HL-60 (cell line): ENCODE data around the gene GALNT1.

Experiments used
- GABPA ChIP-seq: IDR thresholded peaks from 2 replicates; pipeline ENCODE4 v1.6.1; 2012; ENCODE audit warnings: low read depth
- POLR2AphosphoS5 ChIP-seq: IDR thresholded peaks from 2 replicates; pipeline ENCODE4 v1.6.1; 2012; ENCODE audit warnings: low read depth
- SPI1 ChIP-seq: IDR thresholded peaks from 2 replicates; pipeline ENCODE4 v1.6.1; 2012; ENCODE audit warnings: low read depth, mild to moderate bottlenecking, borderline replicate concordance
- TF ChIP-seq, protein P1 (sequence below): IDR thresholded peaks from 2 replicates; pipeline ENCODE4 v1.6.1; 2012; ENCODE audit warnings: low read depth; ENCODE audit not compliant: insufficient replicate concordance
- TF ChIP-seq, protein P2 (sequence below): IDR thresholded peaks from one replicate; pipeline ENCODE4 v1.5.1; 2011; ENCODE audit warnings: low read length, control low read depth, inconsistent platforms; ENCODE audit not compliant: insufficient read depth

- TF ChIP-seq, protein P1, sequence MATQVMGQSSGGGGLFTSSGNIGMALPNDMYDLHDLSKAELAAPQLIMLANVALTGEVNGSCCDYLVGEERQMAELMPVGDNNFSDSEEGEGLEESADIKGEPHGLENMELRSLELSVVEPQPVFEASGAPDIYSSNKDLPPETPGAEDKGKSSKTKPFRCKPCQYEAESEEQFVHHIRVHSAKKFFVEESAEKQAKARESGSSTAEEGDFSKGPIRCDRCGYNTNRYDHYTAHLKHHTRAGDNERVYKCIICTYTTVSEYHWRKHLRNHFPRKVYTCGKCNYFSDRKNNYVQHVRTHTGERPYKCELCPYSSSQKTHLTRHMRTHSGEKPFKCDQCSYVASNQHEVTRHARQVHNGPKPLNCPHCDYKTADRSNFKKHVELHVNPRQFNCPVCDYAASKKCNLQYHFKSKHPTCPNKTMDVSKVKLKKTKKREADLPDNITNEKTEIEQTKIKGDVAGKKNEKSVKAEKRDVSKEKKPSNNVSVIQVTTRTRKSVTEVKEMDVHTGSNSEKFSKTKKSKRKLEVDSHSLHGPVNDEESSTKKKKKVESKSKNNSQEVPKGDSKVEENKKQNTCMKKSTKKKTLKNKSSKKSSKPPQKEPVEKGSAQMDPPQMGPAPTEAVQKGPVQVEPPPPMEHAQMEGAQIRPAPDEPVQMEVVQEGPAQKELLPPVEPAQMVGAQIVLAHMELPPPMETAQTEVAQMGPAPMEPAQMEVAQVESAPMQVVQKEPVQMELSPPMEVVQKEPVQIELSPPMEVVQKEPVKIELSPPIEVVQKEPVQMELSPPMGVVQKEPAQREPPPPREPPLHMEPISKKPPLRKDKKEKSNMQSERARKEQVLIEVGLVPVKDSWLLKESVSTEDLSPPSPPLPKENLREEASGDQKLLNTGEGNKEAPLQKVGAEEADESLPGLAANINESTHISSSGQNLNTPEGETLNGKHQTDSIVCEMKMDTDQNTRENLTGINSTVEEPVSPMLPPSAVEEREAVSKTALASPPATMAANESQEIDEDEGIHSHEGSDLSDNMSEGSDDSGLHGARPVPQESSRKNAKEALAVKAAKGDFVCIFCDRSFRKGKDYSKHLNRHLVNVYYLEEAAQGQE, result no peak
- TF ChIP-seq, protein P2, sequence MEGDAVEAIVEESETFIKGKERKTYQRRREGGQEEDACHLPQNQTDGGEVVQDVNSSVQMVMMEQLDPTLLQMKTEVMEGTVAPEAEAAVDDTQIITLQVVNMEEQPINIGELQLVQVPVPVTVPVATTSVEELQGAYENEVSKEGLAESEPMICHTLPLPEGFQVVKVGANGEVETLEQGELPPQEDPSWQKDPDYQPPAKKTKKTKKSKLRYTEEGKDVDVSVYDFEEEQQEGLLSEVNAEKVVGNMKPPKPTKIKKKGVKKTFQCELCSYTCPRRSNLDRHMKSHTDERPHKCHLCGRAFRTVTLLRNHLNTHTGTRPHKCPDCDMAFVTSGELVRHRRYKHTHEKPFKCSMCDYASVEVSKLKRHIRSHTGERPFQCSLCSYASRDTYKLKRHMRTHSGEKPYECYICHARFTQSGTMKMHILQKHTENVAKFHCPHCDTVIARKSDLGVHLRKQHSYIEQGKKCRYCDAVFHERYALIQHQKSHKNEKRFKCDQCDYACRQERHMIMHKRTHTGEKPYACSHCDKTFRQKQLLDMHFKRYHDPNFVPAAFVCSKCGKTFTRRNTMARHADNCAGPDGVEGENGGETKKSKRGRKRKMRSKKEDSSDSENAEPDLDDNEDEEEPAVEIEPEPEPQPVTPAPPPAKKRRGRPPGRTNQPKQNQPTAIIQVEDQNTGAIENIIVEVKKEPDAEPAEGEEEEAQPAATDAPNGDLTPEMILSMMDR, result no peak
- TF ChIP-seq POLR2AphosphoS5 (no peak), GABPA (no peak), SPI1 (no peak)
Observed at GRCh38 chr18:35581546-35581897, at the start of gene GALNT1.
